K562 (cell line): ENCODE results near the gene SLC9C2. TPM values are rescaled to one million over a fixed set of nuclear protein-coding genes. Genes with fewer than 3 reads are reported as not detected.
A peak's percentile ranks its signal among the peaks of the same experiment; 100 is the strongest.

Source experiments
- ARID1B ChIP-seq: fragments of 450-650 bp; IDR thresholded peaks from 2 replicates; pipeline ENCODE4 v1.6.1; 2016; ENCODE audit warnings: antibody characterized with exemption, mild to moderate bottlenecking, inconsistent platforms
- BHLHE40 ChIP-seq: IDR thresholded peaks from 2 replicates; pipeline ENCODE4 v1.6.1; 2011; ENCODE audit warnings: low read length, improper control_type of control experiment
- BRD4 ChIP-seq: fragments of 200-600 bp; sonication (generic); IDR thresholded peaks from 2 replicates; pipeline ENCODE4 v1.6.1; 2017; ENCODE audit warnings: inconsistent platforms
- ETS2 ChIP-seq: IDR thresholded peaks from 2 replicates; pipeline ENCODE4 v1.6.1; 2016; ENCODE audit warnings: borderline replicate concordance, missing genetic modification characterization, mild to moderate bottlenecking, moderate library complexity, missing compliant biosample characterization; ENCODE audit not compliant: poor library complexity, severe bottlenecking
- HSF4 ChIP-seq: fragments of 250-450 bp; sonication (Bioruptor Pico); IDR thresholded peaks from 2 replicates; pipeline ENCODE4 v2.1.2; 2022; ENCODE audit warnings: mild to moderate bottlenecking, moderate library complexity, borderline replicate concordance
- MEIS2 ChIP-seq: fragments of 450-650 bp; IDR thresholded peaks from 2 replicates; pipeline ENCODE4 v1.6.1; 2014; ENCODE audit warnings: mild to moderate bottlenecking; ENCODE audit not compliant: partially characterized antibody
- PKNOX1 ChIP-seq: fragments of 450-650 bp; IDR thresholded peaks from 2 replicates; pipeline ENCODE4 v1.6.1; 2016
- PTTG1 ChIP-seq: fragments of 450-650 bp; IDR thresholded peaks from 2 replicates; pipeline ENCODE4 v1.6.1; 2016; ENCODE audit warnings: low read depth, mild to moderate bottlenecking, missing genetic modification characterization, missing compliant biosample characterization
- RAD51 ChIP-seq: fragments of 450-650 bp; IDR thresholded peaks from 2 replicates; pipeline ENCODE4 v1.7.1; 2016; ENCODE audit warnings: low read depth, mild to moderate bottlenecking, borderline replicate concordance
- RNF219 ChIP-seq: fragments of 250-450 bp; sonication (Bioruptor Pico); IDR thresholded peaks from 2 replicates; pipeline ENCODE4 v1.5.0; 2022; ENCODE audit warnings: mild to moderate bottlenecking
- SMAD3 ChIP-seq: fragments of 450-650 bp; formaldehyde crosslinking; conservative IDR thresholded peaks from 2 replicates; pipeline ENCODE4 v1.4.0; 2020; ENCODE audit warnings: mild to moderate bottlenecking
- TAL1 ChIP-seq: fragments of 450-650 bp; IDR thresholded peaks from 2 replicates; pipeline ENCODE4 v1.6.1; 2016; ENCODE audit warnings: mild to moderate bottlenecking
- TCF15 ChIP-seq: fragments of 250-450 bp; sonication (Bioruptor Pico); IDR thresholded peaks from 2 replicates; pipeline ENCODE4 v1.8.0; 2022; ENCODE audit warnings: moderate library complexity, mild to moderate bottlenecking, inconsistent platforms
- ZKSCAN3 ChIP-seq: fragments of 250-450 bp; sonication (Bioruptor Pico); IDR thresholded peaks from 2 replicates; pipeline ENCODE4 v1.4.0; 2020
- ZNF384 ChIP-seq: IDR thresholded peaks from 2 replicates; pipeline ENCODE4 v1.6.1; 2012; ENCODE audit warnings: low read depth, low read length, improper control_type of control experiment
- ZNF407 ChIP-seq: fragments of 450-650 bp; IDR thresholded peaks from 2 replicates; pipeline ENCODE4 v1.6.1; 2016; ENCODE audit warnings: low read depth
- ZNF584 ChIP-seq: fragments of 200-800 bp; sonication (Bioruptor generic); IDR thresholded peaks from 2 replicates; pipeline ENCODE4 v1.6.1; 2016; ENCODE audit warnings: low read depth, mild to moderate bottlenecking, missing genetic modification characterization, missing compliant biosample characterization
- polyA plus RNA-seq, 8 experiments: library from polyadenylated mRNA; depleted of rRNA in 4 of 8; stranded (reverse) in 5 of 8; unstranded in 3 of 8; fragments of >200 nt; fragmentation: Nextera tagmentation in 2 of 8; fragmentation: Illumina TruSeq in 1 of 8; extraction: Ambion mirVana in 2 of 8; extraction: Trizol in 1 of 8; gene quantifications; 2 replicates each; pipeline versions ENCODE4 v1.2.1 to v1.2.3, GENCODE V29; 2011 to 2014; ENCODE audit warnings: inconsistent platforms in 1 of 8, missing spikeins in 1 of 8
- total RNA-seq, 7 experiments: library from RNA; depleted of rRNA in 6 of 7; stranded (reverse); fragments of >200 nt in 6 of 7; fragmentation: Illumina TruSeq in 2 of 7; extraction: Trizol in 2 of 7; gene quantifications; 2 replicates each; pipeline versions ENCODE4 v1.2.1 to v1.2.3, GENCODE V29; 2011 to 2021; ENCODE audit warnings: low replicate concordance in 1 of 7

SLC9C2 gene
- total and polyA plus RNA-seq, 9 of the 15 experiments (the other 6 are each of a cell fraction or from before 2014, with no cell fraction given): 0.11 to 0.22 (median 0.15) TPM; not detected in 5

GRCh38 chr1:173580071-173580470 is 22.8 kb downstream of the SLC9C2 start (continued):
- no peak for TF ChIP-seq ZNF407
- no peak for TF ChIP-seq BRD4
- TF ChIP-seq PKNOX1: peak; percentile 48
- no peak for TF ChIP-seq RNF219 (CRISPR knock-in tag)
- no peak for TF ChIP-seq HSF4
- TF ChIP-seq ZNF584 (CRISPR knock-in tag): no peak
- no peak for TF ChIP-seq PTTG1
- no peak for TF ChIP-seq SMAD3
- TF ChIP-seq BHLHE40: peak; percentile 42; the same call in 1 of the 2 replicates
- TF ChIP-seq MEIS2: peak; percentile 24
- 0 out of 2 replicates have a peak, but pooled peaks have one; percentile 11 for TF ChIP-seq RAD51
- no peak for TF ChIP-seq TCF15 (CRISPR knock-in tag)
- TF ChIP-seq ZNF384: 0 out of 2 replicates have a peak, but pooled peaks have one; percentile 14
- no peak for TF ChIP-seq ETS2 (tag)
- peak; percentile 44; the same call in 1 of the 2 replicates for TF ChIP-seq ARID1B
- TF ChIP-seq ZKSCAN3 (CRISPR knock-in tag): no peak
- no peak for TF ChIP-seq TAL1
